HFF-Myc (cell line): Measurements from ENCODE around the gene SRPRB.

ENCODE experiments used
- DNase-seq: peaks from one replicate; pipeline ENCODE4 v3.0.0-alpha.2; 2011; ENCODE audit warnings: low read depth; ENCODE audit errors: extremely low read depth
- H3K4me3 ChIP-seq: replicated peaks from 2 replicates; pipeline ENCODE4 v1.5.1; 2011; ENCODE audit warnings: low read depth, mild to moderate bottlenecking, control low read depth, low read length
- CTCF ChIP-seq: IDR thresholded peaks from 2 replicates; pipeline ENCODE4 v1.5.1; 2012; ENCODE audit warnings: mild to moderate bottlenecking, low read depth, low read length, control low read depth; ENCODE audit errors: missing control alignments

The SRPRB gene

GRCh38 chr3:133767607-133768006, 38.0 kb upstream of the SRPRB start:
- H3K4me3 ChIP-seq: no peak overlapping the region
- no peak for TF ChIP-seq CTCF
- DNase-seq: no peak

DNA sequence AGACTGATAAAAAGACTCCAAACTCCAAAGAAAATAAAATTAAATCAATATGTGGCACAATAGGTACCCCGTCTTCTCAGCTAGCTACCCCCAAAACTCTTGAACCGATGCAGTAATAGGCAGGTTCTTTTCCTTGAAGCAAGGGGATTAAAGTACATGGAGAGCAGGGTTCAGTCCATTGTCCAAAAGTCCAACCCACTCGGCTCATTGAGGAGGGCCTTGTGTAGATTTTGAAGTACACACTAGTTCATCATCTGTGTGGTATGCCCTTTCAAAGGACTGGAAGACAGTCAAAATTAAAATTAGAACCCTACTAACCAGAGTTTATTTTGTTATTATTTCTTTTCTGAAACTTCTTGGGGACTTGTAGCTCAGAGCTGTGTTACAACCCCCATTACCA, 36.1 kb upstream of the SRPRB start:
- H3K4me3 ChIP-seq: no peak overlapping the region
- DNase-seq: no peak
- no peak for TF ChIP-seq CTCF

DNA sequence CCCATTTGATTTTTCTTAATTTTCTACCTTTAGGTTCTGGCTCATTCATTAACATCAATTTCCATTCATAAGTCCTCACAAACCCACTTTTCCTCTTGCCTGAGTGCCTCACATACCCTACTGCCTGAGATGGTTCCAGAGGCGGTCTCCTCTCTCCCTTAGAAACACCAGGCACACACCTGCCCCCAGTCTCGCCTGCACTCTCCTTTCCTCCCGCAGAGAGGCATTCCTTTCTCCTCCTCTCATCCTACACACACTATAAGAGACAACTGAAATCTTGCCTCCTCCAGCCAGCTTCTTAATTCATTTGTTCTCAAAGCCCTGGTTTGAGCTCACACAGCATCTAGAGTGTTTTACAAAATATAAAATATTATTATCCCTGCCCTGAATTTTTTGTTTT, 31.9 kb upstream of the SRPRB start:
- no peak for TF ChIP-seq CTCF
- DNase-seq: no peak
- H3K4me3 ChIP-seq: no peak overlapping the region

DNA sequence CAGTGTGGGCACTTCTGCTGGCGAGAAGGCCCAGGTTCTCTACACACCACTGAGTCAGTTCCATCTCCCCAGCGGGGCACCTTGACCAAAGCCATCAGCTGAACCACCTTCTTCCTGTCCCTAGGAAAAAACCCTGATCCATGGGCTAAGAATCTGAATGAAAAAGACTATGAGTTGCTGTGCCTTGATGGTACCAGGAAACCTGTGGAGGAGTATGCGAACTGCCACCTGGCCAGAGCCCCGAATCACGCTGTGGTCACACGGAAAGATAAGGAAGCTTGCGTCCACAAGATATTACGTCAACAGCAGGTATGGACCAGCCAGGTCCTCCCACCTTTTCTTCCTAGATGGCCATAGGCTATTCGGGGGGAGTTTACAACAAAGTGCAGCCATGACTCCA, 30.3 kb upstream of the SRPRB start:
- DNase-seq: no peak
- no peak overlapping the region for H3K4me3 ChIP-seq
- no peak for TF ChIP-seq CTCF

GRCh38 chr3:133775835-133776234, 29.8 kb upstream of the SRPRB start:
- H3K4me3 ChIP-seq: no peak overlapping the region
- DNase-seq: no peak
- TF ChIP-seq CTCF: no peak

DNA sequence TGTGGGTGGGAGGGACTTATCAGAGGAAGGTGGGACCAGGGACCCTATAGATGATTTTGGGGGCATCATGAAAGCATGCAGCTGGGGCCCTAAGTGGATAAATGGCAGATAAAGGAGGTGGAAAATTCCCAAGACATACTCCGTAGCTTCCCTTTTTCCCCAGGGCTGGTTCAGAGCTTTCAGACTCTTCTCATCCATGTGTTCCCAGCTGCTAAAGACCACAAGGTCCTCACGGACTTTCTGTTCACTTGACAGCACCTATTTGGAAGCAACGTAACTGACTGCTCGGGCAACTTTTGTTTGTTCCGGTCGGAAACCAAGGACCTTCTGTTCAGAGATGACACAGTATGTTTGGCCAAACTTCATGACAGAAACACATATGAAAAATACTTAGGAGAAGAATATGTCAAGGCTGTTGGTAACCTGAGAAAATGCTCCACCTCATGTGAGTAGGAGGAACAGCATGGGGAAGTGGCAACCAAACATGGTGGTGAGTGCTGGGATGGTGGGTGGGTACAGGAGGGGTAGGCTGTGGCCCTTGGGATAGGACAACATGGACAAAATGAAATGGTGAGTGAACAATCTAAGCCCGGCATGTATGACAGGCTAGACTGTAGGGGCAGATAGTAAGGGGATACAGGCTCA, 28.7 kb upstream of the SRPRB start:
- H3K4me3 ChIP-seq: no peak overlapping the region
- TF ChIP-seq CTCF: no peak
- DNase-seq: no peak

DNA sequence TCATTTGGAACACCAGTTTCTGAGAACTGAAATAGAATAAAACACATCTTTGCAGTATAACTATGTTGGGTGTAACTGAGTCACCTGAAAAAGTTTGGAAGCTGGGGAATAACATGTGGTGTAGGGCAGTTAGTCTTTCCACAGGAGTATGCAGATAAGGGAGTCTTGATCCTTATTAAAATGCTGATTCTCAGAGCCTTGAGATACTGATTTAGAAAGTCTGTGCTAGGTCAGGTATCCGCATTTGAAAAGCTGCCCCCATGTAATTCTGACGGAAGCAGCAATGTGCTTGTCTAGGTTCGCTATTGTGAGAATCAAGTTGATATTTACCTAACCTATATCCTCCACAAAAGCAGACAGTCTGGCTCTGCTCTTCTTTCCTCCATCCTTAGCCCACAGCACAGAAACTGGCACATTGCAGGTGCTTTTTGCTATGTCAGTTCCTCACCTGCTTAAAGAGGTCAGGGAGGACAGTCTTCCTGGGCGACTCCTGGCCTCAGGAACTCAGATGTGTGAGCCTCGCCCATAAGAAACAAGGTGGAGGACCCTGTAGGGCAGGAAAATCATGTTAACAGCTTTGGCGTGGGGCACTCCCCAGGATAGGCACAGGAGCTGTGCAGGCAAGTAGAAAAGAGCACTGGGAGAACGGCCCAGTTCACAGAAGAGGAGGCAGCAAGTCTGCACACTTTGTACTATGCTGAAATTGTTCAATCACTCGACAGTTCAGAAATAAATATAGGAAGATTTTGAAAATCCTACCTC, 27.6 kb upstream of the SRPRB start:
- TF ChIP-seq CTCF: no peak
- no peak for DNase-seq
- no peak overlapping the region for H3K4me3 ChIP-seq
